Fibroblast of lung (primary cell): ENCODE results near the gene FLVCR1.

ENCODE experiments used
- EZH2 ChIP-seq: IDR thresholded peaks from 2 replicates; pipeline ENCODE4 v1.5.1; 2012; ENCODE audit warnings: low read length, control low read depth, mild to moderate bottlenecking; ENCODE audit errors: missing control alignments
- TF ChIP-seq, protein P1 (sequence below), 2 donors: IDR thresholded peaks in 1 of 2; conservative IDR thresholded peaks in 1 of 2; 1 replicate in 1 of 2; 2 replicates in 1 of 2; pipeline ENCODE4 v1.5.1; 2011 to 2012; ENCODE audit warnings: low read length in 2 of 2, control low read depth in 1 of 2, inconsistent platforms in 1 of 2, low read depth in 1 of 2, mild to moderate bottlenecking in 1 of 2

GRCh38 chr1:212825798-212826452 lies 32.1 kb upstream of the FLVCR1 start:
- TF ChIP-seq, protein P1, sequence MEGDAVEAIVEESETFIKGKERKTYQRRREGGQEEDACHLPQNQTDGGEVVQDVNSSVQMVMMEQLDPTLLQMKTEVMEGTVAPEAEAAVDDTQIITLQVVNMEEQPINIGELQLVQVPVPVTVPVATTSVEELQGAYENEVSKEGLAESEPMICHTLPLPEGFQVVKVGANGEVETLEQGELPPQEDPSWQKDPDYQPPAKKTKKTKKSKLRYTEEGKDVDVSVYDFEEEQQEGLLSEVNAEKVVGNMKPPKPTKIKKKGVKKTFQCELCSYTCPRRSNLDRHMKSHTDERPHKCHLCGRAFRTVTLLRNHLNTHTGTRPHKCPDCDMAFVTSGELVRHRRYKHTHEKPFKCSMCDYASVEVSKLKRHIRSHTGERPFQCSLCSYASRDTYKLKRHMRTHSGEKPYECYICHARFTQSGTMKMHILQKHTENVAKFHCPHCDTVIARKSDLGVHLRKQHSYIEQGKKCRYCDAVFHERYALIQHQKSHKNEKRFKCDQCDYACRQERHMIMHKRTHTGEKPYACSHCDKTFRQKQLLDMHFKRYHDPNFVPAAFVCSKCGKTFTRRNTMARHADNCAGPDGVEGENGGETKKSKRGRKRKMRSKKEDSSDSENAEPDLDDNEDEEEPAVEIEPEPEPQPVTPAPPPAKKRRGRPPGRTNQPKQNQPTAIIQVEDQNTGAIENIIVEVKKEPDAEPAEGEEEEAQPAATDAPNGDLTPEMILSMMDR (conservative IDR thresholded peaks at IDR 0.05 in 1 of 2, IDR thresholded peaks at IDR 0.05 in 1 of 2; ENCODE audit: low read depth in 1 of 2, low read length in 2 of 2) = no peak
- no peak for TF ChIP-seq EZH2
